IMR-90 (cell line): ENCODE measurements around the gene CDA. TPM values are rescaled to one million over a fixed set of nuclear protein-coding genes. Genes with fewer than 3 reads are reported as not detected.

ENCODE experiments used
- ATAC-seq: fragments of 200-7000 bp; cut with Tn5 transposase; 2 replicates; pipeline ENCODE4 v1.9.1; 2020; ENCODE audit warnings: low read depth, mild to moderate bottlenecking, moderate library complexity
- BruUV-seq: library from RNA; stranded (reverse); fragments of 400-500 nt; replicated peaks from 2 replicates; lab custom pipeline; 2021; lab: Mats Ljungman, UMichigan
- CTCF ChIA-PET: fragments of 300-600 bp; formaldehyde crosslinking; extraction: SDS; loops from one replicate; lab custom pipeline; 2021; ENCODE audit warnings: antibody characterized with exemption; lab: Yijun Ruan, JAX
- POLR2A ChIA-PET: fragments of 300-600 bp; sonication (Branson Sonifier 250); formaldehyde crosslinking; loops from one replicate; lab custom pipeline; 2022; ENCODE audit warnings: antibody characterized with exemption; ENCODE audit not compliant: unreplicated experiment; lab: Charles Lee
- DNase-seq: peaks from one replicate; pipeline ENCODE4 v3.0.0; 2013
- H2AFZ ChIP-seq: replicated peaks from 2 replicates; pipeline ENCODE3; 2013; ENCODE audit warnings: low read length, mild to moderate bottlenecking; ENCODE audit not compliant: poor library complexity
- H2AK5ac ChIP-seq: 2 replicates; pipeline ENCODE4 v1.6.1; 2013; ENCODE audit warnings: low read depth, low read length, inconsistent platforms
- H2AK9ac ChIP-seq: replicated peaks from 2 replicates; pipeline ENCODE3; 2013; ENCODE audit warnings: mild to moderate bottlenecking, low read depth, low read length, moderate library complexity; ENCODE audit not compliant: poor library complexity
- H2BK120ac ChIP-seq: 2 replicates; pipeline ENCODE4 v1.6.1; 2013; ENCODE audit warnings: low read depth, low read length, inconsistent platforms
- H2BK15ac ChIP-seq: 3 replicates; pipeline ENCODE4 v1.6.1; 2013; ENCODE audit warnings: low read depth, low read length, inconsistent platforms
- H2BK20ac ChIP-seq: 2 replicates; pipeline ENCODE4 v1.6.1; 2013; ENCODE audit warnings: low read depth, mild to moderate bottlenecking, inconsistent platforms, low read length, moderate library complexity
- H2BK5ac ChIP-seq: 2 replicates; pipeline ENCODE4 v1.6.1; 2013; ENCODE audit warnings: mild to moderate bottlenecking, low read depth, low read length, inconsistent platforms; ENCODE audit not compliant: poor library complexity, severe bottlenecking
- H3K14ac ChIP-seq: replicated peaks from 2 replicates; pipeline ENCODE4 v1.6.1; 2013; ENCODE audit warnings: low read depth, low read length, inconsistent platforms
- H3K18ac ChIP-seq: 2 replicates; pipeline ENCODE4 v1.6.1; 2013; ENCODE audit warnings: low read depth, low read length, control low read depth
- H3K23ac ChIP-seq: 2 replicates; pipeline ENCODE4 v1.6.1; 2013; ENCODE audit warnings: low read depth, low read length, inconsistent platforms
- H3K27ac ChIP-seq: 2 replicates; pipeline ENCODE4 v1.5.1; 2013; ENCODE audit warnings: mild to moderate bottlenecking, control low read depth, low read length; ENCODE audit not compliant: insufficient read depth
- H3K27me3 ChIP-seq: 2 replicates; pipeline ENCODE4 v1.6.1; 2013; ENCODE audit warnings: low read length; ENCODE audit not compliant: control insufficient read depth, insufficient read depth
- H3K36me3 ChIP-seq: 2 replicates; pipeline ENCODE4 v1.6.1; 2013; ENCODE audit warnings: low read length, mixed read lengths; ENCODE audit not compliant: control insufficient read depth, insufficient read depth
- H3K4ac ChIP-seq: 2 replicates; pipeline ENCODE4 v1.6.1; 2013; ENCODE audit warnings: low read depth, low read length, inconsistent platforms
- H3K4me1 ChIP-seq: 2 replicates; pipeline ENCODE4 v1.6.1; 2013; ENCODE audit warnings: low read length, mixed read lengths; ENCODE audit not compliant: control insufficient read depth, insufficient read depth
- H3K4me2 ChIP-seq: 2 replicates; pipeline ENCODE4 v1.6.1; 2013; ENCODE audit warnings: low read depth, mild to moderate bottlenecking, control low read depth, low read length, moderate library complexity
- H3K4me3 ChIP-seq: 2 replicates; pipeline ENCODE4 v1.5.1; 2013; ENCODE audit warnings: low read depth, mild to moderate bottlenecking, control low read depth, low read length, moderate library complexity; ENCODE audit not compliant: insufficient read depth
- H3K56ac ChIP-seq: 2 replicates; pipeline ENCODE4 v1.6.1; 2013; ENCODE audit warnings: low read length, inconsistent platforms; ENCODE audit not compliant: insufficient read depth; ENCODE audit errors: extremely low read depth
- H3K79me1 ChIP-seq, 2 experiments: 2 replicates each; pipeline ENCODE4 v1.6.1; 2013; ENCODE audit warnings: low read length in 2 of 2, inconsistent platforms in 1 of 2, low read depth in 1 of 2
- H3K9ac ChIP-seq: 2 replicates; pipeline ENCODE4 v1.6.1; 2013; ENCODE audit warnings: low read depth, low read length, control low read depth
- H3K9me1 ChIP-seq: 2 replicates; pipeline ENCODE4 v1.6.1; 2013; ENCODE audit warnings: low read length, inconsistent platforms; ENCODE audit not compliant: insufficient read depth
- H3K9me3 ChIP-seq: 2 replicates; pipeline ENCODE4 v1.6.1; 2013; ENCODE audit warnings: low read length; ENCODE audit not compliant: control insufficient read depth, insufficient read depth
- H4K20me1 ChIP-seq: 2 replicates; pipeline ENCODE4 v1.6.1; 2013; ENCODE audit warnings: low read length, inconsistent platforms; ENCODE audit not compliant: insufficient read depth
- H4K5ac ChIP-seq: 2 replicates; pipeline ENCODE4 v1.6.1; 2013; ENCODE audit warnings: mild to moderate bottlenecking, low read depth, low read length, control low read depth
- H4K8ac ChIP-seq, 2 experiments: 2 replicates each; pipeline ENCODE4 v1.6.1; 2013; ENCODE audit warnings: low read depth in 2 of 2, low read length in 2 of 2, control low read depth in 1 of 2, inconsistent platforms in 1 of 2
- H4K91ac ChIP-seq: 2 replicates; pipeline ENCODE4 v1.6.1; 2013; ENCODE audit warnings: low read depth, low read length, inconsistent platforms; ENCODE audit not compliant: insufficient read depth
- FOS ChIP-seq: fragments of 150-350 bp; IDR thresholded peaks from 2 replicates; pipeline ENCODE4 v1.6.1; 2016; ENCODE audit warnings: low read depth, low read length
- MAFK ChIP-seq: IDR thresholded peaks from 2 replicates; pipeline ENCODE4 v1.6.1; 2012; ENCODE audit warnings: low read depth, low read length, improper control_type of control experiment
- MXI1 ChIP-seq: IDR thresholded peaks from 2 replicates; pipeline ENCODE4 v1.6.1; 2012; ENCODE audit warnings: low read depth, mild to moderate bottlenecking, low read length, moderate library complexity, borderline replicate concordance
- NFE2L2 ChIP-seq: fragments of 150-350 bp; IDR thresholded peaks from 2 replicates; pipeline ENCODE4 v1.6.1; 2016; ENCODE audit warnings: low read depth, mild to moderate bottlenecking, low read length
- POLR2A ChIP-seq: IDR thresholded peaks from 2 replicates; pipeline ENCODE4 v1.6.1; 2012; ENCODE audit warnings: mild to moderate bottlenecking, low read depth, low read length
- RCOR1 ChIP-seq: IDR thresholded peaks from 2 replicates; pipeline ENCODE4 v1.6.1; 2012; ENCODE audit warnings: mild to moderate bottlenecking, low read length, improper control_type of control experiment; ENCODE audit not compliant: insufficient replicate concordance
- WGBS, 2 experiments: methylation state at CpG; one replicate each; pipeline versions ENCODE4 v1.1.5 to v1.1.7; 2013; ENCODE audit warnings: missing lambda C conversion rate in 2 of 2; ENCODE audit not compliant: insufficient read length in 1 of 2; ENCODE audit errors: extremely low coverage in 2 of 2; 5-methylcytosine and 5-hydroxymethylcytosine counted together
- dilution Hi-C: fragments of 300-500 bp; cut with HindIII; formaldehyde crosslinking; loops from one replicate; pipeline ENCODE4 v1.14.3; 2018; ENCODE audit warnings: low sequenced_read_pairs; ENCODE audit not compliant: unreplicated experiment
- in situ Hi-C: fragments of 300-500 bp; cut with MboI; formaldehyde crosslinking; loops from 3 replicates; pipeline ENCODE4 v1.14.3; 2019; ENCODE audit warnings: low sequenced_read_pairs, inconsistent platforms, mixed read lengths
- intact Hi-C: fragments of 100-400 bp; cut with micrococcal nuclease; formaldehyde crosslinking; loops from 2 replicates; pipeline ENCODE4 v1.10.0; 2022
- polyA plus RNA-seq, 3 experiments: library from polyadenylated mRNA; depleted of rRNA; stranded (reverse); fragments of >200 nt; gene quantifications; 2 replicates each; pipeline ENCODE4 v1.2.3, GENCODE V29; 2012; ENCODE audit warnings: low replicate concordance in 1 of 3
- total RNA-seq: library from RNA; depleted of rRNA; stranded (reverse); fragments of >200 nt; gene quantifications from 2 replicates; pipeline ENCODE4 v1.2.3, GENCODE V29; 2012
- TF ChIP-seq, protein P1 (sequence below): fragments of 150-350 bp; IDR thresholded peaks from 2 replicates; pipeline ENCODE4 v1.6.1; 2017; ENCODE audit warnings: mild to moderate bottlenecking, antibody characterized with exemption, low read length, low read depth
- TF ChIP-seq, protein P2 (sequence below): conservative IDR thresholded peaks from 2 replicates; pipeline ENCODE4 v1.5.1; 2012; ENCODE audit warnings: mild to moderate bottlenecking, low read depth, low read length, improper control_type of control experiment

The CDA gene
- total and polyA plus RNA-seq, 2 of the 4 experiments (the other 2 are of a cell fraction): 0.90 to 9.4 TPM

DNA sequence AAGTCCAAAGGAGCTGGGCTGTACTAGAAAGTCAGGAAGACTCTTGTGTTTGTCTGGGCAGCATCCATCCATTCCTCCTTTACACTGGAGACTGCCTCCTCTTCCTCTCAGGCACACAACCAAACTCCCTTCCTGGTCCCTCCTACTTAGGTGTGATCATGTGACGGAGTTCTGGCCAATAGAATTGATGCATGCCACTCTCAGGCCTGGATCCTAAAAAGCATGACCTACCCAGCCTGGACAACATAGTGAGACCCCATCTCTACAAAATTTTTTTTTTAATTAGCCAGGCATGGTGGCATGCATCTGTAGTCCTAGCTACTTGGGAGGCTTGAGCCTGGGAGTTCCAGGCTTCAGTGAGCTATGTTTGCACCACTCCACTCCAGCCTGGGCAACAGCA is 27.9 kb upstream of the CDA start:
- intact Hi-C loops: loop anchor here (5.0 kb wide), 1 partner anchor 34 kb away; no protein-coding TSS in a partner anchor
- Histone ChIP-seq H3K4me2 (no peak overlapping the region), H3K23ac (no peak overlapping the region), H2BK20ac (no peak overlapping the region), H3K9me1 (no peaks in the 10 kb centered on the region), H3K4me3 (no peak overlapping the region), H4K5ac (no peak overlapping the region), H3K14ac (no peak overlapping the region), H2BK5ac (no peak overlapping the region), H3K27ac (no peak overlapping the region), H4K91ac (no peak overlapping the region), H3K18ac (no peak overlapping the region), H3K9me3 (no peaks in the 10 kb centered on the region), H3K36me3 (no peaks in the 10 kb centered on the region), H2AFZ (no peak overlapping the region), H3K4me1 (no peaks in the 10 kb centered on the region), H2BK15ac (no peak overlapping the region), H3K27me3 (peaks cover 58% of the 10 kb centered on the region), H4K20me1 (no peaks in the 10 kb centered on the region), H2AK5ac (no peak overlapping the region), H3K56ac (no peak overlapping the region), H3K9ac (no peak overlapping the region), H2AK9ac (no peak overlapping the region), H3K4ac (no peak overlapping the region), H3K79me1 (no peaks in the 10 kb centered on the region), H2BK120ac (no peak overlapping the region), H4K8ac (no peak overlapping the region)
- BruUV-seq: no TSS peak
- no CpG with 5 or more reads among the region's 1 CpG for WGBS, 2 experiments
- in situ Hi-C loops: loop anchor here (5.0 kb wide), 1 partner anchor 34 kb away; no protein-coding TSS in a partner anchor
- TF ChIP-seq, protein P1, sequence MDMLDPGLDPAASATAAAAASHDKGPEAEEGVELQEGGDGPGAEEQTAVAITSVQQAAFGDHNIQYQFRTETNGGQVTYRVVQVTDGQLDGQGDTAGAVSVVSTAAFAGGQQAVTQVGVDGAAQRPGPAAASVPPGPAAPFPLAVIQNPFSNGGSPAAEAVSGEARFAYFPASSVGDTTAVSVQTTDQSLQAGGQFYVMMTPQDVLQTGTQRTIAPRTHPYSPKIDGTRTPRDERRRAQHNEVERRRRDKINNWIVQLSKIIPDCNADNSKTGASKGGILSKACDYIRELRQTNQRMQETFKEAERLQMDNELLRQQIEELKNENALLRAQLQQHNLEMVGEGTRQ: no peak
- TF ChIP-seq NFE2L2 (no peak), FOS (no peak), POLR2A (no peak), RCOR1 (no peak), MXI1 (no peak), MAFK (no peak)
- TF ChIP-seq, protein P2, sequence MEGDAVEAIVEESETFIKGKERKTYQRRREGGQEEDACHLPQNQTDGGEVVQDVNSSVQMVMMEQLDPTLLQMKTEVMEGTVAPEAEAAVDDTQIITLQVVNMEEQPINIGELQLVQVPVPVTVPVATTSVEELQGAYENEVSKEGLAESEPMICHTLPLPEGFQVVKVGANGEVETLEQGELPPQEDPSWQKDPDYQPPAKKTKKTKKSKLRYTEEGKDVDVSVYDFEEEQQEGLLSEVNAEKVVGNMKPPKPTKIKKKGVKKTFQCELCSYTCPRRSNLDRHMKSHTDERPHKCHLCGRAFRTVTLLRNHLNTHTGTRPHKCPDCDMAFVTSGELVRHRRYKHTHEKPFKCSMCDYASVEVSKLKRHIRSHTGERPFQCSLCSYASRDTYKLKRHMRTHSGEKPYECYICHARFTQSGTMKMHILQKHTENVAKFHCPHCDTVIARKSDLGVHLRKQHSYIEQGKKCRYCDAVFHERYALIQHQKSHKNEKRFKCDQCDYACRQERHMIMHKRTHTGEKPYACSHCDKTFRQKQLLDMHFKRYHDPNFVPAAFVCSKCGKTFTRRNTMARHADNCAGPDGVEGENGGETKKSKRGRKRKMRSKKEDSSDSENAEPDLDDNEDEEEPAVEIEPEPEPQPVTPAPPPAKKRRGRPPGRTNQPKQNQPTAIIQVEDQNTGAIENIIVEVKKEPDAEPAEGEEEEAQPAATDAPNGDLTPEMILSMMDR: no peak
- no peak for DNase-seq
- ATAC-seq: no peak
- POLR2A ChIA-PET: no interaction called here
- dilution Hi-C loops: no loop called here
- CTCF ChIA-PET: no interaction called here
